ENCODE data around the gene CLDN9. TPM values are rescaled to one million over a fixed set of nuclear protein-coding genes. Genes with fewer than 3 reads are reported as not detected.

Gene CLDN9, protein sequence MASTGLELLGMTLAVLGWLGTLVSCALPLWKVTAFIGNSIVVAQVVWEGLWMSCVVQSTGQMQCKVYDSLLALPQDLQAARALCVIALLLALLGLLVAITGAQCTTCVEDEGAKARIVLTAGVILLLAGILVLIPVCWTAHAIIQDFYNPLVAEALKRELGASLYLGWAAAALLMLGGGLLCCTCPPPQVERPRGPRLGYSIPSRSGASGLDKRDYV
- total RNA-seq: 0.73 TPM
- long read RNA-seq, partial matches to known transcripts: 0 of 1 reads
- long read RNA-seq, other reads (novel, unspliced or antisense): 0 of 1 reads

- DNase-seq (no peak), ATAC-seq (ENCODE audit: poor library complexity) (peak; percentile 14)
- intact Hi-C loops (cut with DNase I): no loop called here
Observed at GRCh38 chr16:3012828-3013420, at the start of gene CLDN9. CLDN9 (plus strand) TSS chr16:3012923; CDS start chr16:3013363, 440 bp downstream.

DNA sequence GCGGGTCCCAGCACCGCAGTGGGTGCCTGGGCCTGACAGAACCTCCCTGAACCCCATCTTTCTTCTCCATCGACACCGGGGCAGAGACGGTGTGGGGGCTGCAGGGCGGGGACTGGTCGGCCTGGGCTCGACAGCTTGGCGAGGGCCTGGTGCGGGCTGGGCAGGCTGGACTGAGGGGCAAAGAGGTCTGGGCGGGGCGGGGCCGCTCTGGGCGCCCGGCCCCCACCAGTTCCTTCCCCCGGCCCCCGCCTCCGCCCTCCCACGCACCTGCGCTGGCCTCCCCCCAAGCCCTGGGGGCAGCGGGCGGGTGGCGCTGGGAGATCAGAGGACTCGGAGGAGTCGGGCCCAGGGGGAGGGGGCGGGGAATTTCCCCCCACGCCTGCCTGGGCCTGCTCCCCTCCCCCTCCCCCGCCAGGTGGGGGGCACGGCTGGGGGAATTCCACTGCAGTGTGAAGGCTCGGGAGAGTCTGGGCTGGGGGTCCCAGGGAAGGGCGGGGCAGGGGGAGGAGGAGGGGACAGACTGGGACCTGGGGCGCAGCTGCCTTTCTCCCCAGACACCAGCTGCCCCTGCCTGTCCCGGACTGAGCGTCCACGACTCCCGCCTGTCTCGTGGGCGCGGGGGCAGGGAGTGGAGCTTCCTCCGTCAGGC, 49.5 kb upstream of the CLDN9 start:
- DNase-seq: no peak
- ATAC-seq (ENCODE audit: poor library complexity): no peak
- intact Hi-C loops (cut with DNase I): no loop called here

DNA sequence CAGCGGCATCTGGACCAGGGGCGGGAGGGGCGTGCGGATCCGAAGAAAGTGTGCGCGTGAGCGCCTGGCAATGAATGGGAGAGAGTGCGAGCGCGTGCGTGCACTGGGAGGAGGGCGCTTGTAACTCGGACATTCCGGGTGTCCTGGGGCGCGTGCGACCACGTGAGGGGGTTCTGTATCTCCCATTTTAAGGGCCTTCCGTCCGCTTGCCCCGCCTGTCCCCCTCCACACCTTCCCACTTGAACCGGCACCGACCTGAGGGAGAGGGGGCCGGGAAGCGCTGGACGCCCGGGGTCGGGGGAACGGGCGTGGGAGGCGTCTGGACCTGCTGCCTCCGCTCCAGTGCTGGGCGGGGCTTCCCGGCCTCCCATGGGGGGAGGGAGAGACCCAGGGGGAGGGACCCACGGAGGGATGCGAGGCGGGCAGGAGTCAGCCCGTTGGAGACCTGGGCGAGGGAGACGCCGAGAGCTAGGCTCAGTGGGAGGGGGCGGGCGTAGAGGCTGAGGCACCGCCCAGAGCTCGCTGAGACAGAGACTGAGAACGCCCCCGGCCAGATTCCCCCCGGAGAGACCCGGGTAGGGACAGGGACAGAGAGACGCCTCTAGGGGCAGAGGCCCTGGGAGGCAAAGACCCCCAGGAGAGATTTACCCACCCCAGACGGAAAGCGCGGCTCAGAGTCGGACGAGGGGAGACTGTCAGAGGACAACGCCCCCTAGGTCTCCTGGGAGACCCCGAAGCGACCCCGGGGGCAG, 48.8 kb upstream of the CLDN9 start, which contains the start of gene KREMEN2:
TSS of gene KREMEN2 (plus strand) at position 553 of the 752 bp plus-strand sequence. CDS start 246 bp downstream, outside the sequence.
- ATAC-seq (ENCODE audit: poor library complexity) (no peak), DNase-seq (no peak)
- intact Hi-C loops (cut with DNase I): no loop called here

DNA sequence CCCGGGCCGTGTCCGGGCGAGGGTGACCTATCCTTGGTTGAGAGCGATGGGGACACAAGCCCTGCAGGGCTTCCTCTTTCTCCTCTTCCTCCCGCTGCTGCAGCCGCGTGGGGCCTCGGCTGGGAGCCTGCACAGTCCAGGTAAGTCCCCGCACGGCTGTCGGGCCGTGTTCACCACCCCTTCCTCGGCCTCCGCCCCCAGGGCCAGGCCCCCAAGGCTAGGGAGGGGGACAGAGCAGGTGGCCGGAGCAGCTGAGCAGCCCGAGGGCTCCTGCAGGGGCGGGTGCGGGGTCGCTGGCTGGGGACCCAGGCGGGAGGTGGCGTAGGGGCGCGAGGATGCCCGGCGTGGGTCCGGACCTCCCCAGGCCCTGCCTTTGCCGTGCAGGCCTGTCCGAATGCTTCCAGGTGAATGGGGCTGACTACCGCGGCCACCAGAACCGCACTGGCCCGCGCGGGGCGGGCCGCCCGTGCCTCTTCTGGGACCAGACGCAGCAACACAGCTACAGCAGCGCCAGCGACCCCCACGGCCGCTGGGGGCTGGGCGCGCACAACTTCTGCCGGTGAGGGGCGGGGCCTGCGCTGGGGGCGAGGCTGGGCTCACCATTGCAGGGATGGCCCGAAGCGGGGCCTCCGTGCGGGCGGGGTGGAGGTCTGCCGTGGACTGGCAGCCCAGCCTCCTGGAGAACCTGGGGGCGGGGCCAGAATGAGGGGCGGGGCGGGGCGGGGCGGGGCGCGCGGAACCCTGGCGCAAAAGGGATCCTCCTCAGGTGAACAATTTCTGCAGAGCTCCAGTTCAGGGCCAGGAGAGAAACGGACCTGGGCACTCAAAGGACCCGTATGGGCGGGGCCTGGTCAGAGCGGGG, 48.0 kb upstream of the CLDN9 start:
- ATAC-seq (ENCODE audit: poor library complexity): no peak
- DNase-seq: no peak
- intact Hi-C loops (cut with DNase I): no loop called here

- DNase-seq (no peak), ATAC-seq (ENCODE audit: poor library complexity) (no peak)
- intact Hi-C loops (cut with DNase I): no loop called here
Observed at GRCh38 chr16:2966043-2966807, 46.5 kb upstream of the CLDN9 start.

- intact Hi-C loops (cut with DNase I): no loop called here
- DNase-seq (no peak), ATAC-seq (ENCODE audit: poor library complexity) (no peak)
Observed at GRCh38 chr16:2966808-2967191, 45.9 kb upstream of the CLDN9 start.

DNA sequence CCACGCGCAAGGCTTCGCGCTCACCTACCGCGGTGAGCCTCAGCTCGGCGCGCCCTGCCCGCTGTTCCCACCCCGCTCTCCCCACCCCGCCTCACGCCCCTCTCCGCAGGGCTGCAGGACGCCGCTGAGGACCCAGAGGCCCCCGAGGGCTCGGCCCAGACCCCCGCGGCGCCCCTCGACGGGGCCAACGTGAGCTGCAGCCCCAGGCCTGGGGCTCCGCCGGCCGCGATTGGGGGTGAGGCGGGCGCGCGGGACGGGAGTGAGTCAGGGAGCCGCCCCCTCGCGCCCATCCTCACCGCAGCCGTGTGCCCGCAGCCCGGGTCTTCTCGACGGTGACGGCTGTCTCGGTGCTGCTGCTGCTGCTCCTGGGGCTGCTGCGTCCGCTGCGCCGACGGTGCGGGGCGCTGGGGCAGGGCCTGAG, 45.5 kb upstream of the CLDN9 start:
- ATAC-seq (ENCODE audit: poor library complexity) (no peak), DNase-seq (no peak)
- intact Hi-C loops (cut with DNase I): no loop called here

DNA sequence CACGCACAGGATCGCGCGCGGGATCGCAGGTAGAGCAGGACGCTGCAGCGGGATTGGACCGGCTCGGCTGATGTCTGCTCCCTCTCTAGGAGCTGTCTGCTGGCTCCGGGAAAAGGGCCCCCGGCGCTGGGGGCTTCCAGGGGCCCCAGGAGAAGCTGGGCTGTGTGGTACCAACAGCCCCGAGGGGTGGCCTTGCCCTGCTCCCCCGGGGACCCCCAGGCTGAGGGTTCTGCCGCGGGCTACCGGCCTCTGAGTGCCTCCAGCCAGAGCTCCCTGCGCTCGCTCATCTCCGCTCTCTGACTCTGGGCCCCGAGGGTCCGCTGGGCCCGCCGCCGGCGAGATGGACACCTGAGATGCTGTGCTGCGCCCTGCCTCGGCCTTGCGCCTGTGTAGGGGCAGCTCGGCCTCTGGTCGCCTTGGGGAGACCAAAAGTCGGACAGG, 45.0 kb upstream of the CLDN9 start:
- intact Hi-C loops (cut with DNase I): no loop called here
- no peak for DNase-seq
- ATAC-seq (ENCODE audit: poor library complexity): no peak

DNA sequence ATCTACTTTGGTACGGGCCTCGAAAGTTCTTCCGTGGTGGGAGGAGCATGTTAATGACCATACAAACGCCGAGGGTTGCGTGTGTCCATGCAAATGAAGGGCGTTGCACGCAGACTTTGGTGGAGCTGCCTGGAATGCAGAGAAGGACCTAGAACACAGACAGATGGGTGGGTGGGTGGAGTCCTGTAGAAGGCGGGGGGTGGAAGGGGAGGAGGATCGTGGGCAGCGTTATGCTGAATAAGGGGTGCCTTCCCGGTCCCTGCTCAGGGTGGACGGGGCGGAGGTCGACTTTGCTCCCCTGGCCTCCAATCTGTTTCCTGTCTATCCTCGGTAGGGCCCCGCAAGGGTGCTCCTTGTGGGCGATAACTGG, 44.4 kb upstream of the CLDN9 start:
- DNase-seq: no peak
- ATAC-seq (ENCODE audit: poor library complexity): no peak
- intact Hi-C loops (cut with DNase I): no loop called here

GRCh38 chr16:2968738-2969544, 43.8 kb upstream of the CLDN9 start, which contains the start of gene PAQR4:
PAQR4 (plus strand) TSS chr16:2969348; CDS start chr16:2969675, 327 bp downstream.
- intact Hi-C loops (cut with DNase I): no loop called here
- DNase-seq: peak; percentile 93
- ATAC-seq (ENCODE audit: poor library complexity): peak; percentile 96

DNA sequence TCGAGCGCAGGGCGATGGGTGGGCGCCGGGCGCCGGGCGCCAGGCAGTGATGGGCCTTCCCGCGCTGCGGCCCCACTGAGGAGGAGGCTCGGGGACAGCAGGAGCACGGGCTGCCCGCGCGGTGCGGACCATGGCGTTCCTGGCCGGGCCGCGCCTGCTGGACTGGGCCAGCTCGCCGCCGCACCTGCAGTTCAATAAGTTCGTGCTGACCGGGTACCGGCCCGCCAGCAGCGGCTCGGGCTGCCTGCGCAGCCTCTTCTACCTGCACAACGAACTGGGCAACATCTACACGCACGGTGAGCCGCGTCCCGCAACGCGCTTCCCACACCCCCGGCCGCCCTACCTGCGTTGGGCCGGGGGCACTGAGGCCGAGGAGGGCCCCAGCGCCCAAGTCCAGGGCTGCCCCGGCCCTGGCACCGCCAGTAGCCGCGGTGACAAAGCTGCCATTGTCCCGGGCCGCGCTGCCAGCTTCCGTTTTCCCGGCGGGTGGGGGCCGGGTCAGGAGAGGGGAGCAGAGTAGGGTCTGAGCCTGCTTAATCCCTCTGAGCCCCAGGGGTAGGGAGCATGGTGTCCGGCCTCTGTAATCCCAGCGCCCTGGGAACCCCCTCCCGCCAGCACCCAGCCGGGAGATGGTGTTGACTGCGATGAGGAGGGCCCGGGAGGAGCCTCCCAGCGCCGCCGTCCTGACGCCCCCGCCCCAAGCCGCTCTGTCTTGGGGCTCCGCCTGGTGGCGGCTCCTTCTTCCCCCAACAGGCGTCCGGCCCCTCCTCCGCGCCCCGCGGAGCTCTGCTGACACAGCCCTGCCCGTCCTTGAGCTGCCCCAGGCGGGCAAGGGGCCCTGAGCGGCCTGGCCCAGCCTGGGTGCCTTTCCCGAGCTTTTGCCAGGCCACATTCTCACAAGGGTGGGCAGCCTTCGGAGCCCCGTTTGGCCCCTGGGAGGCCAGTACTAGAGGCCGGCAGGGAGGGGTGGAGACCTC, 42.9 kb upstream of the CLDN9 start:
- peak; percentile 49 for ATAC-seq (ENCODE audit: poor library complexity)
- intact Hi-C loops (cut with DNase I): no loop called here

GRCh38 chr16:2970563-2970962, 42.2 kb upstream of the CLDN9 start:
- ATAC-seq (ENCODE audit: poor library complexity): no peak
- no peak for DNase-seq
- intact Hi-C loops (cut with DNase I): no loop called here

More for the DNA sequence above, 42.9 kb upstream of the CLDN9 start:
- peak; percentile 80 for DNase-seq

- ATAC-seq (ENCODE audit: poor library complexity): no peak
- no peak for DNase-seq
- intact Hi-C loops (cut with DNase I): no loop called here
Observed at GRCh38 chr16:2971134-2971984, 41.4 kb upstream of the CLDN9 start.

- intact Hi-C loops (cut with DNase I): no loop called here
- DNase-seq (no peak), ATAC-seq (ENCODE audit: poor library complexity) (no peak)
Observed at GRCh38 chr16:2971985-2972784, 40.5 kb upstream of the CLDN9 start.

All from Right ventricle myocardium superior (tissue), 1 donor.